Measurements from ENCODE around the gene STK11.

GRCh38 chr19:1256646-1257474 lies 51.3 kb downstream of the STK11 start:
- TF ChIP-seq EZH2 (IDR thresholded peaks at IDR 0.05; ENCODE audit: insufficient read depth, poor library complexity, severe bottlenecking) (no peak), EZH2phosphoT487 (IDR thresholded peaks at IDR 0.05; ENCODE audit: insufficient read depth, low read depth) (no peak)

Measured in GM23248 (cell line).